HepG2 (cell line): ENCODE results near the gene DGKB.

Experiments used
- ATF7 ChIP-seq, 2 experiments: fragments of 450-650 bp in 1 of 2; sonication (generic) in 1 of 2; formaldehyde crosslinking in 1 of 2; IDR thresholded peaks; 2 replicates each; pipeline versions ENCODE4 v1.4.0 to v1.6.1; 2016 to 2020; ENCODE audit warnings: antibody characterized with exemption in 1 of 2, mild to moderate bottlenecking in 1 of 2, missing genetic modification reagents in 1 of 2
- CBFB ChIP-seq: sonication (generic); formaldehyde crosslinking; IDR thresholded peaks from 2 replicates; pipeline ENCODE4 v1.4.0; 2020; ENCODE audit warnings: missing genetic modification reagents
- EZH2 ChIP-seq: conservative IDR thresholded peaks from 2 replicates; pipeline ENCODE4 v1.6.1; 2012; ENCODE audit warnings: mild to moderate bottlenecking, low read depth, low read length, moderate library complexity
- GTF2F1 ChIP-seq: fragments of 150-350 bp; IDR thresholded peaks from 2 replicates; pipeline ENCODE4 v1.6.1; 2014; ENCODE audit warnings: low read length
- IKZF5 ChIP-seq: IDR thresholded peaks from 2 replicates; pipeline ENCODE4 v1.6.1; 2018; ENCODE audit warnings: missing genetic modification reagents, mild to moderate bottlenecking, missing compliant biosample characterization

GRCh38 chr7:14321947-14322346 is 580.6 kb downstream of the DGKB start:
- no peak for TF ChIP-seq EZH2
- TF ChIP-seq IKZF5 (CRISPR knock-in tag) = no peak
- TF ChIP-seq ATF7 (IDR thresholded peaks at IDR 0.05) = no peak
- no peak for TF ChIP-seq ATF7 (CRISPR knock-in tag; IDR thresholded peaks at IDR 0.05)
- TF ChIP-seq CBFB (CRISPR knock-in tag) = no peak
- no peak for TF ChIP-seq GTF2F1
